Jurkat, Clone E6-1 (cell line): ENCODE data around the gene ITPKC. TPM values are rescaled to one million over a fixed set of nuclear protein-coding genes. Genes with fewer than 3 reads are reported as not detected.

Source experiments
- DNase-seq: peaks from one replicate; pipeline ENCODE4 v3.0.0-alpha.2; 2011; ENCODE audit warnings: low read depth, low spot score
- H3K4me3 ChIP-seq: 2 replicates; pipeline ENCODE4 v1.5.1; 2011; ENCODE audit warnings: mild to moderate bottlenecking, low read length, control low read depth, moderate library complexity
- polyA plus RNA-seq: library from polyadenylated mRNA; unstranded; fragments of >200 nt; gene quantifications from one replicate; pipeline ENCODE4 v1.2.1, GENCODE V29; 2012; ENCODE audit warnings: missing spikeins; ENCODE audit not compliant: insufficient read length, insufficient read depth

Gene ITPKC
- 6.9 TPM for polyA plus RNA-seq

- H3K4me3 ChIP-seq: peak within 1 kb of the TSS; percentile 89
- DNase-seq: peak; percentile 92
Measured at GRCh38 chr19:40716482-40717324, at the start of gene ITPKC, which contains the start of gene COQ8B. TSS of gene ITPKC (plus strand) at chr19:40717112. CDS start at chr19:40717136, 24 bp downstream. TSS of gene COQ8B (minus strand) at chr19:40716886. CDS start at chr19:40714632, 2,254 bp downstream.

- no peak overlapping the region for H3K4me3 ChIP-seq
Measured at GRCh38 chr19:40667602-40668001, 49.3 kb upstream of the ITPKC start.

DNA sequence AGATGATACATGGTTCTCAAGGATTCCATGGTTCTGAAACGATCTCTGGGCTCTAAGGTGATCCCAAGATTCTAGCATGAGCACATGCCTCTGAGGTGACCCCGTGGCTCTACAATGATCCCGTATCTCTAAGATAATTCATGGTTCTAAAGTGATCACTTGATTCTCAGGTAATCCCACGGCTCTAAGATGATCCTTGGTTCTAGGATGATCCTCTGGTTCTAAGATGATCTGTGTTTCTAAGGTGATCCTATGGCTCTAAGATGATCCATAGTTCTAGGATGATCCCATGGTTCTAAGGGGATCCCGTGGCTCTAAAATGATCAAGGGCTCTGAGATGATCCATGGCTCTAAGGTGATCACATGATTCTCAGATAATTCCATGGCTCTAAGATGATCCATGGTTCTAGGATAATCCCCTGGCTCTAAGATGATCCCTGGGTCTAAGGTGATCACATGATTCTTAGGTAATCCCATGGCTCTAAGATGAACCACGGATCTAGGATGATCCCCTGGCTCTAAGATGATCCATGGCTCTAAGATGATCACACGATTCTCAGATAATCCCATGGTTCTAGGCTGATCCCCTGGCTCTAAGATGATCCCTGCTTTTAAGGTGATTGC lies 47.8 kb upstream of the ITPKC start:
- no peak for DNase-seq
- H3K4me3 ChIP-seq: no peak overlapping the region

More at GRCh38 chr19:40667602-40668001, 49.3 kb upstream of the ITPKC start:
- no peak for DNase-seq

GRCh38 chr19:40671404-40671803 lies 45.5 kb upstream of the ITPKC start:
- no peak for DNase-seq
- H3K4me3 ChIP-seq: no peak overlapping the region

DNA sequence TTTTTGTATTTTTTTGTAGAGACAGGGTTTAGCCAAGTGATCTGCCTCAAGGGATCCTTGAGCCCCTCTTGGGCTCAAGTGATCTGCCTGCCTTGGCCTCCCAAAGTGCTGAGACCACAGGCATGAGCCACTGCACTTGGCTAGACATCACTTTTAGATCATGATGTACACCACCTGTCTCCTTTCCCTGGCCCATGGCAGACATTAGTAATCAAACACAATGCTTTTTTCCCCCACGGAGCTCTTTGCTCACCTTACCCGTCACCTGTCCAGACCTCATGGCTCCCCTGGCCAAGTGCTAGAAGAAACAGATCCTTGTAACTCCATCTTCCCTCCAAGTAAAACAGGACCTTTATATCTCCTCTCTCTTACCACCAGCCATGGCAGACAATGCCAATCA lies 44.9 kb upstream of the ITPKC start:
- no peak overlapping the region for H3K4me3 ChIP-seq
- DNase-seq: no peak

- DNase-seq: no peak
- H3K4me3 ChIP-seq: no peak overlapping the region
Measured at GRCh38 chr19:40672573-40673299, 44.2 kb upstream of the ITPKC start.

DNA sequence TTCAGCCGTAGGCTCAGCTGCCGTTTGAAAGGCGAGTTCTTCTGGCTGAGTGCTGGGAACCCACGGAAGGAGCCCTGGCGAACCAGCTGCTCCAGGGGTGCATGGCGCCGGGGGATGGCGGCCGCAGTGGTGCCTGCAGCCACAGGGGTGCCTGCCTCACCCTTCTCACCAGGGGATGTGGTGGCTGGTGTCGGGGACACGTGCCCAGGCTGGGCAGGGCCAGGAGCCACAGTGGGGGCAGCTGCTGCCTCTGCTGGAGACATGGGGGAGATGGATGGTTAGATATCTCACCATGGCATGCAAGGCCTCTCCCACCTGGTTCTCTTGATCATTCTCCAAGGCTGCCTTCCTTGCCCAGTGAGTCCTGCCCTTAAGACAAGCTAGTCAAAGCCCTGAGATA lies 43.5 kb upstream of the ITPKC start:
- DNase-seq: peak; percentile 44

GRCh38 chr19:40674291-40674690 lies 42.6 kb upstream of the ITPKC start:
- H3K4me3 ChIP-seq: no peak overlapping the region
- peak; percentile 33 for DNase-seq

More for the DNA sequence above, 43.5 kb upstream of the ITPKC start:
- no peak overlapping the region for H3K4me3 ChIP-seq

DNA sequence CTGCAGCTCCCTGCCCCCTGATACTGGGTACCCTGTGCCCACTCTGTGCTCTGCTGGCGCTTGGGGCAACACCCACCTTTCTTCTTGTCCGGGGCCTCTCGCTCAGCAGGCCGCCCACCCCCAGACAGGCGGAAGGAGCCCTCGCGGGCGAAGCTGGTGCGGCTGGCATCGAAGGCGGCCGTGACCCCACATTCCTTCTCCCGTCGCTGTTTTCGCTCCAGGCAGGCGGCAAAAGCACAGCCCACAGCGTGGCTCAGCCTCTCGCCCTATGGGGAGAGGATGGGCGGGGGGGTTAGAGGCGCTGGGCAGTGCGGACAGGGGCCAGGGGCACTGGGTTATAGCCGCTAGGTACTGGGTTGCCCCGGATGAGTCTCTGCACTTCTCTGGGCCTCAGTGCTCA lies 39.8 kb upstream of the ITPKC start:
- no peak overlapping the region for H3K4me3 ChIP-seq
- DNase-seq: no peak

DNA sequence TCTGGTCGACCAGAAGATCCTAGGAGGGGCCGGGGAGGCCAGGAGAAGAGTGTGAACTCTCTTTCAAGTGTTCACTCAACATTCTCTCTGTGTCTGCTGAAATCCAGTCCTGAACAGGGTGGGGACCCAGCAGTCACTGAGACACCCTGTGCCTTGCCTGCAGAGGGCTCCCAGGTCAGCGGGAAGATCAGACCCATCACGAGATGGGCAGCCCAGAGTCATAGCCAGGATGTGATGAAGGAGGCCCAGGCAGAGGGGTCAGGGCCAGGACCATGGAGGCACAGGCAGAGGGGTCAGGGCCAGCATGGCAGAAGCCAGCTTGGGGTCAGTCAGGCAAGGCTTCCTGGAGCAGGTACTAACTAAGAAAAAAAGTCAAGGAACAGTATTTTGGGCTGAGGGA lies 35.9 kb upstream of the ITPKC start:
- DNase-seq: no peak
- no peak overlapping the region for H3K4me3 ChIP-seq

DNA sequence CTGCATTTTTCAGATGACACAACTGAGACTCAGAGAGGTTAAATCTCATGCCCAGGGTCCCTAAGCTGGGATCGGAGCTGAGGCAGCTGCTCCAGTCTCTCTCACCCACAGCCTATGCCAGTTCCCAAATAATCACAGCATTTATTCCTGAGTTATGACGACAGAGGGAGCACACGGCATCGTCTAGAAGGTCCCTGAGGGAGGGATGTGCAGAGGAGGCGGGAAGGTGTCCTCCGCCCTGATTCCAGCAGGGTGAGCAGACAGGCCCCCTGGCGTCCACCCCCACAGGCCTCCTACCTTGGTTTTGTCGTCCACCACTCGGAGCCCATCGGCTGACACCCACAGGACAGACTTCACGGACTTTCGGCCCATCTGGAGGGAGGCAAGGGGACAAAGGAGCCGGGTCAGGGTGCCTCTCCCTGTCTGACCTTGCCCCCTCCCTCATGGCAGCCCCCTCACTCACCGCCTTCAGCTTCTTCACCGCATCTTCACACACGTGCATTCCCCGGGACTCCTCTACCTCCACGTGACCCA lies 34.4 kb upstream of the ITPKC start:
- no peak for DNase-seq
- H3K4me3 ChIP-seq: no peak overlapping the region

DNA sequence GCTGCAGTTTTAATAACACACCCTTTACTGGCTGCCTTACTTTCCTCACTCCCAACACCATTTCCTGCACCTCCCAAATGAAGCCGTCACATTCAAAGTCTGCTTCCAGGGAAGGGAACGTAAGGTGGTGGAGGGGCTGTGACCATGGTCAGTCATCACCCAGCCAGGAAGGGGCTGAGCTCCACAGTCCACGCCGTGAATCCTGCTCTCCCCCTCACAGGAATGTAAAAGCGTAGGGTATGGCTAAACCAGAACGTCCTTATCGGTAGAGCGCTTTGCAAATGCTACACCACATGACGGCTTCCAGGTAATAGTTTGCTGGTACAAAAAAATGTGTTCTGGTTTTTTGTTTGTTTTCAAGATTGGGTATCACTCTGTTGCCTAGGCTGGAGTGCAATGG lies 33.5 kb upstream of the ITPKC start:
- DNase-seq: no peak
- no peak overlapping the region for H3K4me3 ChIP-seq

- H3K4me3 ChIP-seq: no peak overlapping the region
- no peak for DNase-seq
Measured at GRCh38 chr19:40684280-40684679, 32.6 kb upstream of the ITPKC start.

- DNase-seq: no peak
- no peak overlapping the region for H3K4me3 ChIP-seq
Measured at GRCh38 chr19:40685016-40685526, 31.8 kb upstream of the ITPKC start.

DNA sequence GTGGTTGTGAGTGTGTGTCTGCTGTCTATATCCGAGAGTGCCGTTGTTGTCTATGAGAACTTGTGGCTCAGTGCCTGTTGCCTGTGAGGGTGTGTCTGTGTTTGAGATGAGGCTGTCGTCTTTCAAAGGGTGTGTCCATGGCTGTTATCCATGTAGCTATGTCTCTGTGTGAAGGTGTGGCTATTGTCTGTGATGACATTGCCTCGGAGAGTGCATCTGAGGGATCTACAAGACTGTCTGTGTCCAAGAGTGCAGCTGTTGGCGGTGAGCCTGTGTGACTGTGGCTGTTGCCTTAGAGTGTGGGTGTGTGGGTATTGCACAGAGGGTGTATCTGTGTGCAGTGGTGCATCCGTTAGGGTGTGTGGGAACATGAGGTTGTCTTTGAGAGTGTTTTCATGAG lies 31.3 kb upstream of the ITPKC start:
- no peak overlapping the region for H3K4me3 ChIP-seq
- DNase-seq: no peak

GRCh38 chr19:40686882-40687524 lies 29.9 kb upstream of the ITPKC start:
- no peak overlapping the region for H3K4me3 ChIP-seq
- no peak for DNase-seq

DNA sequence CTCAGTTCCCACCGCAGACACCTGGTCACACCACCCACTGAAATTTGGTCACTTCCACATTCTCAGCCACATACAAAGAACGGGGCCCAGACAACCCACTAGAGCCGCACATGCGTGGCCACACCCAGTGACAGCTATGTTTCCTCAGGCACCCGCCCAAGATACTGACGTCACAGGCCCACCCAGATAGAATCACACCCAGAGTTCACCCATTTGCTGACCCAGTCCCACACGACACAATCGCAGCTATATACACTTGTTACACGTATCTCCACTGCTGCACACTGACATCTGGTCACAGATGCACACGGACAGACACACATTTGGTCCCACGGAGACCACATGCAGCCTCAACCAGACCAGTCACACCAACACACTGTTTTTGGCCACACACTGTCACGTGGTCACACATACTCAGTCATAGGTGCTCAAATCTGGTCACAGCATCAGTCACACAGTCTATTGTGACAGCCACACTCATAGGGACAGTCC lies 29.3 kb upstream of the ITPKC start:
- no peak for DNase-seq
- no peak overlapping the region for H3K4me3 ChIP-seq

DNA sequence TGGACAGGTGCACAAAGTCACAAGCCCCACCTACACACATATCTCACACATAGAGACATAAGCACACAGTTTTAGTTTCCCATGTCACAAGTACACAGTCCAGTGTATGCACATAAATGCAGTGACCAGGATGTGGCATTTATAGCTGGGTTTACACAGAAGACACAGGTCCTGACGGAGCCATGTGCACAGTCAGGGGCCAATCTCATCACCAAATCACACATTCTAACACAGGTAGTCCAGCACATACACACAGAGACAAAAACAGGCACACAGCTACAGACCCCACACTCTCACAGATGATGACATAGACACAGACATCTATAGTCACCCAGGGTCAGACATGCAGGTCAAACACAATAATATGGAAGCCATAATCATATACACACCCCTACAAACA lies 28.6 kb upstream of the ITPKC start:
- DNase-seq: no peak
- no peak overlapping the region for H3K4me3 ChIP-seq

- H3K4me3 ChIP-seq: no peak overlapping the region
- DNase-seq: no peak
Measured at GRCh38 chr19:40688987-40689338, 27.9 kb upstream of the ITPKC start.
